Neural cell (in vitro differentiated cells): ENCODE measurements around the gene LIPA.

Experiments
- EZH2 ChIP-seq: fragments of 200-600, 300-800 bp; shearing (Covaris generic), sonication (generic); IDR thresholded peaks from 2 replicates; pipeline ENCODE4 v1.6.1; 2014; ENCODE audit warnings: antibody characterized with exemption, low read length, borderline replicate concordance, mild to moderate bottlenecking; ENCODE audit not compliant: insufficient read depth, poor library complexity, severe bottlenecking
- TF ChIP-seq, protein P1 (sequence below): fragments of 450-650 bp; IDR thresholded peaks from 2 replicates; pipeline ENCODE4 v1.5.1; 2014; ENCODE audit warnings: antibody characterized with exemption, mild to moderate bottlenecking, moderate library complexity; ENCODE audit not compliant: poor library complexity, severe bottlenecking
- TF ChIP-seq, protein P2 (sequence below): IDR thresholded peaks from 2 replicates; pipeline ENCODE4 v1.6.1; 2012; ENCODE audit warnings: borderline replicate concordance

DNA sequence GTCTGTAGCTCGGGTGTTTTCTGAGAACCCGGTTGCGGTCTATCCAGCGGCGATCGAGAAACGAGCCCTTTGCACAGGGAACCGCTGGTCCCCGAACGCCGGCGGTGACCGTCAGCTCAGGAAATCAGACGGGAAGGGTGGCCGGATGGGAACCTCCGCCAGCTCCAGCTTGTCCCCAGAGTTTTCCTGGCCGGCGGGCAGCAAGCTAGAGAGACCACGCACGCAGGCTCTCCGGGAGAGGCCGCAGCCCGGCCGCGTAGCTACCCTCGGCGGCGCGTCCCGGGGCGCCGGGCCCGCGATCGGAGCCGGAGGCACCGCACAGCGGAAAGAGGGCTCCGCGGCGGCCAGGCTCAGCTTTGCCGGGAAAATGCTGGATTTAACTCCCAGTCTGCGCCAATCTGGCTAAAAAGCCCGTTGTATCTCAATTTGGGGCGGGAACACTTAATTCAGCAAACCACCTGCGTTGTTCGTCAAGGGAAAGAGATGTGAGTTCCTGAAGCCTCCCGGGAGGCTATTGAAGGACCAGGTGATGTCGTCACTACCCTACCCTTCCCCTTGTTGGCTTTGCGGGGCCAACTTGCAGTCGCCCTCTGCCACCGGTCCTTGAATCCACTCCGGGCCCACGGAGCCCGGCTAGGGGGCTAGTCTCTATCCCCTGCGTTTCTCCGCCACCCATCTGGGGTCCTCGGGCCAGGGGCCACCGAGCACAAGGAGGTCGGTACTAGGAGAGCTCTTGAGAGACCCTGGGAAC is 43.6 kb downstream of the LIPA start:
- TF ChIP-seq, protein P1, sequence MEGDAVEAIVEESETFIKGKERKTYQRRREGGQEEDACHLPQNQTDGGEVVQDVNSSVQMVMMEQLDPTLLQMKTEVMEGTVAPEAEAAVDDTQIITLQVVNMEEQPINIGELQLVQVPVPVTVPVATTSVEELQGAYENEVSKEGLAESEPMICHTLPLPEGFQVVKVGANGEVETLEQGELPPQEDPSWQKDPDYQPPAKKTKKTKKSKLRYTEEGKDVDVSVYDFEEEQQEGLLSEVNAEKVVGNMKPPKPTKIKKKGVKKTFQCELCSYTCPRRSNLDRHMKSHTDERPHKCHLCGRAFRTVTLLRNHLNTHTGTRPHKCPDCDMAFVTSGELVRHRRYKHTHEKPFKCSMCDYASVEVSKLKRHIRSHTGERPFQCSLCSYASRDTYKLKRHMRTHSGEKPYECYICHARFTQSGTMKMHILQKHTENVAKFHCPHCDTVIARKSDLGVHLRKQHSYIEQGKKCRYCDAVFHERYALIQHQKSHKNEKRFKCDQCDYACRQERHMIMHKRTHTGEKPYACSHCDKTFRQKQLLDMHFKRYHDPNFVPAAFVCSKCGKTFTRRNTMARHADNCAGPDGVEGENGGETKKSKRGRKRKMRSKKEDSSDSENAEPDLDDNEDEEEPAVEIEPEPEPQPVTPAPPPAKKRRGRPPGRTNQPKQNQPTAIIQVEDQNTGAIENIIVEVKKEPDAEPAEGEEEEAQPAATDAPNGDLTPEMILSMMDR: no peak
- TF ChIP-seq, protein P2, sequence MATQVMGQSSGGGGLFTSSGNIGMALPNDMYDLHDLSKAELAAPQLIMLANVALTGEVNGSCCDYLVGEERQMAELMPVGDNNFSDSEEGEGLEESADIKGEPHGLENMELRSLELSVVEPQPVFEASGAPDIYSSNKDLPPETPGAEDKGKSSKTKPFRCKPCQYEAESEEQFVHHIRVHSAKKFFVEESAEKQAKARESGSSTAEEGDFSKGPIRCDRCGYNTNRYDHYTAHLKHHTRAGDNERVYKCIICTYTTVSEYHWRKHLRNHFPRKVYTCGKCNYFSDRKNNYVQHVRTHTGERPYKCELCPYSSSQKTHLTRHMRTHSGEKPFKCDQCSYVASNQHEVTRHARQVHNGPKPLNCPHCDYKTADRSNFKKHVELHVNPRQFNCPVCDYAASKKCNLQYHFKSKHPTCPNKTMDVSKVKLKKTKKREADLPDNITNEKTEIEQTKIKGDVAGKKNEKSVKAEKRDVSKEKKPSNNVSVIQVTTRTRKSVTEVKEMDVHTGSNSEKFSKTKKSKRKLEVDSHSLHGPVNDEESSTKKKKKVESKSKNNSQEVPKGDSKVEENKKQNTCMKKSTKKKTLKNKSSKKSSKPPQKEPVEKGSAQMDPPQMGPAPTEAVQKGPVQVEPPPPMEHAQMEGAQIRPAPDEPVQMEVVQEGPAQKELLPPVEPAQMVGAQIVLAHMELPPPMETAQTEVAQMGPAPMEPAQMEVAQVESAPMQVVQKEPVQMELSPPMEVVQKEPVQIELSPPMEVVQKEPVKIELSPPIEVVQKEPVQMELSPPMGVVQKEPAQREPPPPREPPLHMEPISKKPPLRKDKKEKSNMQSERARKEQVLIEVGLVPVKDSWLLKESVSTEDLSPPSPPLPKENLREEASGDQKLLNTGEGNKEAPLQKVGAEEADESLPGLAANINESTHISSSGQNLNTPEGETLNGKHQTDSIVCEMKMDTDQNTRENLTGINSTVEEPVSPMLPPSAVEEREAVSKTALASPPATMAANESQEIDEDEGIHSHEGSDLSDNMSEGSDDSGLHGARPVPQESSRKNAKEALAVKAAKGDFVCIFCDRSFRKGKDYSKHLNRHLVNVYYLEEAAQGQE: no peak
- no peak for TF ChIP-seq EZH2
